Activated T-cell treated with anti-CD3 and anti-CD28 coated beads for 48 hours (primary cell): ENCODE measurements around the gene TTYH1.
"Not testable (repeated sequence)": the region's sequence is repeated elsewhere in the genome, so short reads cannot be mapped to it uniquely, and the experiment has no call there.

Experiments used
- DNase-seq: peaks from one replicate; pipeline ENCODE4 v3.0.0-alpha.2; 2020; ENCODE audit warnings: low read depth

The TTYH1 gene

GRCh38 chr19:54415208-54415900 is at the start of gene TTYH1:
TTYH1 (plus strand) TSS chr19:54415464; CDS start chr19:54415553, 89 bp downstream.
- peak; percentile 45 for DNase-seq

GRCh38 chr19:54365798-54366197 is 49.5 kb upstream of the TTYH1 start:
- DNase-seq, result not testable (repeated sequence)

GRCh38 chr19:54366811-54367210 is 48.5 kb upstream of the TTYH1 start:
- no peak for DNase-seq

GRCh38 chr19:54369082-54369687 is 46.1 kb upstream of the TTYH1 start:
- DNase-seq, result no peak

- not testable (repeated sequence) for DNase-seq
Measured at GRCh38 chr19:54369688-54370433, 45.4 kb upstream of the TTYH1 start.

- not testable (repeated sequence) for DNase-seq
Measured at GRCh38 chr19:54370434-54370796, 44.8 kb upstream of the TTYH1 start.

- not testable (repeated sequence) for DNase-seq
Measured at GRCh38 chr19:54371453-54371852, 43.8 kb upstream of the TTYH1 start.

- DNase-seq, result no peak
Measured at GRCh38 chr19:54373781-54374631, 41.3 kb upstream of the TTYH1 start.

GRCh38 chr19:54375181-54375938 is 39.9 kb upstream of the TTYH1 start:
- DNase-seq, result not testable (repeated sequence)

GRCh38 chr19:54376610-54377285 is 38.5 kb upstream of the TTYH1 start:
- no peak for DNase-seq

- no peak for DNase-seq
Measured at GRCh38 chr19:54379187-54379678, 36.0 kb upstream of the TTYH1 start.

GRCh38 chr19:54380897-54381296 is 34.4 kb upstream of the TTYH1 start:
- DNase-seq, result no peak

- not testable (repeated sequence) for DNase-seq
Measured at GRCh38 chr19:54382041-54382440, 33.2 kb upstream of the TTYH1 start.

- DNase-seq, result no peak
Measured at GRCh38 chr19:54383330-54383729, 31.9 kb upstream of the TTYH1 start.

- DNase-seq, result no peak
Measured at GRCh38 chr19:54387991-54388801, 27.1 kb upstream of the TTYH1 start.

- no peak for DNase-seq
Measured at GRCh38 chr19:54388802-54389139, 26.5 kb upstream of the TTYH1 start.

- no peak for DNase-seq
Measured at GRCh38 chr19:54389553-54389952, 25.7 kb upstream of the TTYH1 start.

- DNase-seq, result peak; percentile 34
Measured at GRCh38 chr19:54390942-54391577, 24.2 kb upstream of the TTYH1 start.

- DNase-seq, result no peak
Measured at GRCh38 chr19:54391589-54392061, 23.6 kb upstream of the TTYH1 start.
